Tibial nerve (tissue), 4 donors: Measurements from ENCODE around the gene NDUFAF8. TPM values are rescaled to one million over a fixed set of nuclear protein-coding genes. Genes with fewer than 3 reads are reported as not detected.

Experiments
- DNase-seq, 2 donors: peaks; one replicate each; pipeline ENCODE4 v3.0.0-alpha.2; 2019; ENCODE audit warnings: low spot score in 2 of 2
- H3K27ac ChIP-seq, 4 donors: fragments of 200-600 bp; sonication (generic) in 3 of 4; one replicate each; pipeline ENCODE4 v1.5.1; 2017 to 2019; ENCODE audit warnings: mild to moderate bottlenecking in 1 of 4
- H3K27me3 ChIP-seq, 2 donors: fragments of 200-600 bp; sonication (generic) in 1 of 2; one replicate each; pipeline versions ENCODE4 v1.5.1 to v1.6.0; 2017 to 2019
- H3K36me3 ChIP-seq, 3 donors: fragments of 200-600 bp; sonication (generic); one replicate each; pipeline ENCODE4 v1.5.1; 2018 to 2019
- H3K4me1 ChIP-seq, 4 donors: fragments of 200-600 bp; sonication (generic) in 3 of 4; one replicate each; pipeline ENCODE4 v1.5.1; 2017 to 2019
- H3K4me3 ChIP-seq, 4 donors: fragments of 200-600 bp; sonication (generic) in 3 of 4; one replicate each; pipeline ENCODE4 v1.5.1; 2017 to 2019; ENCODE audit warnings: mild to moderate bottlenecking in 1 of 4, moderate library complexity in 1 of 4
- H3K9me3 ChIP-seq, 4 donors: fragments of 200-600 bp; sonication (generic) in 3 of 4; one replicate each; pipeline ENCODE4 v1.5.1; 2017 to 2019
- CTCF ChIP-seq, 5 experiments: fragments of 200-600 bp in 3 of 5; fragments of 450-650 bp in 2 of 5; sonication (generic) in 3 of 5; IDR thresholded peaks; one replicate each; pipeline ENCODE4 v1.5.1; 2016 to 2019; ENCODE audit warnings: antibody characterized with exemption in 5 of 5, mild to moderate bottlenecking in 3 of 5, moderate library complexity in 2 of 5
- EP300 ChIP-seq, 2 donors: sonication (generic); formaldehyde crosslinking; IDR thresholded peaks; one replicate each; pipeline ENCODE4 v1.6.1; 2017; ENCODE audit warnings: antibody characterized with exemption in 2 of 2, mild to moderate bottlenecking in 1 of 2
- POLR2A ChIP-seq, 2 donors: fragments of 450-650 bp; IDR thresholded peaks; one replicate each; pipeline ENCODE4 v1.6.1; 2017; ENCODE audit warnings: antibody characterized with exemption in 2 of 2, mild to moderate bottlenecking in 2 of 2, moderate library complexity in 2 of 2
- WGBS, 2 donors: methylation state at CpG; one replicate each; pipeline ENCODE4 v1.1.5; 2018; 5-methylcytosine and 5-hydroxymethylcytosine counted together
- total RNA-seq, 4 donors: library from RNA; depleted of rRNA; stranded (reverse); fragments of >200 nt; gene quantifications; one replicate each; pipeline ENCODE4 v1.1.0, GENCODE V29; 2016

NDUFAF8 gene
- total RNA-seq, 4 donors from 2014 or later, result 27.8 to 73.0 (median 61.1) TPM

DNA sequence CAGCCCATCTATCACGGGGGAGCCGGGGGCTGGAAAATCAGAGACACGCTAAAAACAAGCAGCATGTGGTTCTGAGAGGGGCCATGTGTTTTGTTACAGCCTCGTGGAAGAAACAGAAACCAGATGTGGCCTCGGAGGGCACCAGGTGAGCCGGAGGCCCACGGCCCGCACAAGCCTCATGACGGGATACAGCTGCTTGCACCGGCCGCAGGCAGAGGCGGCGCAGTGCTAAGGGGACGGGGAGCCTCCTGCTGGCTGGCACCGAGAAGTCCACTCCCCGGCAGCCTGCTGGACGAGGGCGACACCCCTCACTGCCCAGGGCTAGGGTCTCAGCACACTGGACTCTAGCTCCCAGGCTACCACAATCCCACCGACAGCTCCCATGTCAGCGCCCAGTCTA is 19.2 kb downstream of the NDUFAF8 start:
- Histone ChIP-seq H3K9me3 (no peaks in the 10 kb centered on the region), H3K27ac (no peak overlapping the region), H3K36me3 (peaks cover 0 to 66% (median 25%) of the 10 kb centered on the region in 3 donors), H3K27me3 (no peaks in the 10 kb centered on the region), H3K4me3 (no peak overlapping the region), H3K4me1 (peaks cover 0 to 25% (median 12%) of the 10 kb centered on the region in 4 donors)
- TF ChIP-seq POLR2A (IDR thresholded peaks at IDR 0.05), result no peak
- TF ChIP-seq CTCF (IDR thresholded peaks at IDR 0.05), result no peak
- no peak for TF ChIP-seq EP300 (IDR thresholded peaks at IDR 0.05)
- 79 to 87% methylated on average over 10 to 18 of the region's 20 CpGs for WGBS, 2 donors
- no peak for DNase-seq

GRCh38 chr17:81259058-81259605 is 20.0 kb downstream of the NDUFAF8 start:
- WGBS, 2 donors, result 86 to 90% methylated on average over 14 to 23 of the region's 23 CpGs
- TF ChIP-seq CTCF (IDR thresholded peaks at IDR 0.05) (no peak), EP300 (IDR thresholded peaks at IDR 0.05) (no peak), POLR2A (IDR thresholded peaks at IDR 0.05) (no peak)
- H3K36me3 ChIP-seq, result peaks cover 0 to 74% (median 33%) of the 10 kb centered on the region in 3 donors

GRCh38 chr17:81260171-81260570 is 21.1 kb downstream of the NDUFAF8 start:
- 89 to 90% methylated on average over 8 to 15 of the region's 17 CpGs for WGBS, 2 donors
- no peak for DNase-seq
- H3K36me3 ChIP-seq, result peaks cover 0 to 85% (median 35%) of the 10 kb centered on the region in 3 donors
- H3K9me3 ChIP-seq, result no peaks in the 10 kb centered on the region
- H3K27ac ChIP-seq, result no peak overlapping the region
- H3K4me3 ChIP-seq, result no peak overlapping the region
- no peaks in the 10 kb centered on the region for H3K27me3 ChIP-seq
- TF ChIP-seq POLR2A (IDR thresholded peaks at IDR 0.05), result no peak
- peaks cover 0 to 12% (median 4%) of the 10 kb centered on the region in 4 donors for H3K4me1 ChIP-seq

More at GRCh38 chr17:81259058-81259605, 20.0 kb downstream of the NDUFAF8 start:
- no peak for DNase-seq
- Histone ChIP-seq H3K4me3 (no peak overlapping the region), H3K9me3 (no peaks in the 10 kb centered on the region), H3K27ac (no peak overlapping the region), H3K27me3 (no peaks in the 10 kb centered on the region), H3K4me1 (peaks cover 0 to 22% (median 12%) of the 10 kb centered on the region in 4 donors)

- Histone ChIP-seq H3K4me3 (no peak overlapping the region), H3K36me3 (peaks cover 0 to 90% (median 38%) of the 10 kb centered on the region in 3 donors), H3K4me1 (peaks cover 0 to 7% (median under 1%) of the 10 kb centered on the region in 4 donors), H3K27me3 (no peaks in the 10 kb centered on the region), H3K27ac (no peak overlapping the region), H3K9me3 (no peaks in the 10 kb centered on the region)
- TF ChIP-seq EP300 (IDR thresholded peaks at IDR 0.05), result no peak
- TF ChIP-seq CTCF (IDR thresholded peaks at IDR 0.05), result no peak
- TF ChIP-seq POLR2A (IDR thresholded peaks at IDR 0.05), result no peak
- WGBS, 2 donors, result 86 to 97% methylated on average over 11 to 17 of the region's 19 CpGs
- no peak for DNase-seq
These were observed 21.5 kb downstream of the NDUFAF8 start for GRCh38 chr17:81260641-81261040.

DNA sequence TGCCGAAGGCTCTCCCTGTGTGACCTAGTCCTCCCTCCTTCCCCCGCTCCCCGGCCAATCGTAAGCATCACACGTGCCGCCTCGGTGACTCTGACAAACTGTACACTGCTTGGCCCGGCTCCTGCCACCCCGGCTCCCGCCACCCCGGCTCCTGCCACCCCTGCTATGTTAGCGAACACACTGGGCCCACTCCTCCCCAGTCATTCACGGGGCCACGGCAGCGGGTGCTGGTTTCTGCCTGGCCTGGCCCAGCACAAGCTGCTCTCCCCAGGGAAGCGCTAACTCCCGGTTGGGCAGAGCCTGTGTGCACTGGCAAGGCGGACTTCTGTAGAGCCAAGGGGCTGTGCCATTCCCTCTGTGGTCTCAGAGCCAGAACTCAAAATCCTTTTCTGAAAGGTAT is 22.0 kb downstream of the NDUFAF8 start:
- no peak overlapping the region for H3K4me3 ChIP-seq
- H3K36me3 ChIP-seq, result peaks cover 0 to 94% (median 38%) of the 10 kb centered on the region in 3 donors
- no peaks in the 10 kb centered on the region for H3K9me3 ChIP-seq
- no peak for DNase-seq
- TF ChIP-seq POLR2A (IDR thresholded peaks at IDR 0.05) (no peak), CTCF (IDR thresholded peaks at IDR 0.05) (no peak), EP300 (IDR thresholded peaks at IDR 0.05) (no peak)
- H3K27me3 ChIP-seq, result no peaks in the 10 kb centered on the region
- peaks cover 0 to 3% (median 0%) of the 10 kb centered on the region in 4 donors for H3K4me1 ChIP-seq
- 89 to 90% methylated on average over 18 of the region's 18 CpGs for WGBS, 2 donors
- no peak overlapping the region for H3K27ac ChIP-seq
